GM19025 (cell line): ENCODE results near the gene UBR1.

Experiments
- ATAC-seq: cut with Tn5 transposase; IDR thresholded peaks from one replicate; pipeline ENCODE4 v1.9.1; 2021; ENCODE audit warnings: mild to moderate bottlenecking, low read depth, moderate library complexity; ENCODE audit not compliant: unreplicated experiment

Gene UBR1

DNA sequence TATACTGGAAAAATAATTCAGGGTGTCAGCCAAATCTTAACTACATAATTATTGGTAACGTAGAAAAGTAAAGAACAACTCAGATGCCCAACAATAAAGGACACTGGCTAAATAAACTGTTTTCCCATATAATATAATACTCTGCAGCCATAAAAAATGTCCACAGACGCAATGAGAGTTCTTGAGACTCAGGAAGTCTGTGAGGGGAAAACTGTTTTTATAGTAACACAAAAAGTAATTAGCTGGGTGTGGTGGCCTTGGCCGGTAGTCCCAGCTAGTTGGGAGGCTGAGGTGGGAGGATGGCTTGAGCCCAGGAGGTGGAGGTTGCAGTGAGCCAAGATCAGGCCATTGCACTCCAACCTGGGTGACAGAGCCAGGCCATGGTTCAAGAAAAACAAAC lies 5.5 kb upstream of the UBR1 start:
- ATAC-seq: no peak

DNA sequence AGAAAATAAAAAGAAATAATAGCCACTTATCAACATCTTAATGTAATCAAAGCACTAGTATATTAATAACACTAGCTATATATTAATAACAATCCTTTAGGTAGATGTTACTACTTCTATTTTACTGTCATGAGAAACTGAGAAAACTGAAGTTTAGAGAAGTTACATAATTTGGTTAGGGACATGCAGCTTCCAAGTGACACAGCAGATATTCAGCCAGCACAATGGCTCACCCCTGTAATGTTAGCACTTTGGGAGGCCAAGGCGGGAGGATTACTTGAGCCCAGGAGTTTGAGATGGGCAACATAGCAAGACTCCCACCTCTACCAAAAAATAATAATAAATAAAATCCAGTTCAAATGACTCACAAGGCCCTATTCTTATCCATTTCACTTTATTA lies 1.9 kb upstream of the UBR1 start:
- no peak for ATAC-seq

DNA sequence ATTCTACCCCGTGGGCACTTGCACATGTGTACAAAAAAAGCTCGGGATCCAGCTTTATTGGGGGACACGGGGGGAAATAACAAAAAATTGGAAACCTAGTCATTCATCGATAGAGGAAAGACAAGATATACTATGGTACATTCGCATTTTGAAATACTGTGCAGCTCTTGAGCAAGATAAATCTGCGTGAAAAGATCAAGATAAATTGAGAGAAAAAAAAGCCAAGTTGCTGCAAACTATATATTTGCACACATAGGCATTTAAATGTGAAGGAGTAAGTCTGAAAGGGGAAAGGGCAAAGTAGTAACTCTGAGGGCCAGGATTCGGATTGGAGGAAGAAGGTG lies 620 bp upstream of the UBR1 start:
- no peak for ATAC-seq

DNA sequence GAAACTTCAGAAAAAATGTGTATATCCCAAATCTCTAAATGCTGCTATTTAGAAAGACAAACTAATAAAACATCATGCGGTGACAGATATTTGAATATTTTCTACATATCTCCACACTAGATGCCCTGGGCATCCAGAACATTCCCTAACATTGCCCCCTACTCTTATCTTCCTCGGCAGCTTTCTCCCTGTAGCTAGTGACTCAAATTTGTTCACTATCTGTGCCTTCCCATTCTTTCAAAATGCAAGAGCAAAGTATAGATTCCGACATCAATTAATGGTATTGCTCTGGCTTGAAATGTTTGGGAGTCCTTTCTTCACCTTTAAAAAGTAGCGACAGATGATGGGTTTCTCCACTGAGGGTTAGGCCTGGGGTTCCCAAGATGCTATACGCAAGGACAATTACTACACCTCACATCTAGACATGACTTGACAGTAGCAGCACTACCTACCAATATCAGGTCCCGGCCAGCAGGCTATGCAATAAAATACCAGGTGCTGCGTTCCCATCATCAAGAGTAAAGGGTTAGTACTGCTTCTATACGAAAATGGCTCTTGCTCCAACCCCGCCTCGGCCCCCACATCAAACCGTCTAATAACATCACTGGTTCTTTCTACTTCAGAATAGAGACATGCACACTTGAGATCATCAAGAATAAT lies 631 bp downstream of the UBR1 start:
- ATAC-seq: peak; percentile 11

DNA sequence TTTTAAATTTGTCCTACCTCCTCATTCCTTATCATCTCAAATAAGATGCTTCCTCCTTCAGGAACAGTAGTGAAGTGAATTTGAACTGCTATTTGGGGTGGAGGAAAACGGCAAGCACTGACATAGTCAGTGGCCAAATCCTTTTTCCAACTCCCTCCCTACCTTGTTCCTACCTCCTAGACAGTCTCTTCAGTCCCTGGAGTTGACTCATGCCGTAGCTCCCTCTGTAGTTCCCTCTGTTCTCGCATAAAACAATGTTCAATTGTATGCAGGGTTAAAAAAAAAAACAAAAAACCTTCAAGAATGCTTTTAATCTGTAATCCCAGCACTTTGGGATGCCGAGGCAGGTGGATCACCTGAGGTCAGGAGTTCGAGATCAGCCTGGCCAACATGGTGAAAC lies 1.4 kb downstream of the UBR1 start:
- ATAC-seq: no peak

DNA sequence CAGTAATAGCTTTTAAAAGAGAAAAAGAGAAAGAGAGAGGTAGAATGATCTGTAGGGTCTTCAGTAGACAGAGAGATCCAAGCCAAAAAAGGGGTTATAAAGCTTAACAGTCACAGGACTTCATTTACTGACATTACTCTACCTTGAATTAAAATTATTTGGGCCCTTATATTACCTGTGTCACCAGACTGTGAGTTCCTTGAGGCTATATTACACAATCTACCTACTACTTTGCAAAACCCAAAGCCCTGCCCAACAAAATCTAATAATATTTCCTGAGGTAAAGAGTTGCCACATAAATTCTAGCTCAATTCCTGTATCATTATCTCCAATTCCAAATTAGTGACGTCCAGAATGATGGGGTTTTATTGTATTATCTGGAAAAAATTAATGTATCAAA lies 1.9 kb downstream of the UBR1 start:
- no peak for ATAC-seq

DNA sequence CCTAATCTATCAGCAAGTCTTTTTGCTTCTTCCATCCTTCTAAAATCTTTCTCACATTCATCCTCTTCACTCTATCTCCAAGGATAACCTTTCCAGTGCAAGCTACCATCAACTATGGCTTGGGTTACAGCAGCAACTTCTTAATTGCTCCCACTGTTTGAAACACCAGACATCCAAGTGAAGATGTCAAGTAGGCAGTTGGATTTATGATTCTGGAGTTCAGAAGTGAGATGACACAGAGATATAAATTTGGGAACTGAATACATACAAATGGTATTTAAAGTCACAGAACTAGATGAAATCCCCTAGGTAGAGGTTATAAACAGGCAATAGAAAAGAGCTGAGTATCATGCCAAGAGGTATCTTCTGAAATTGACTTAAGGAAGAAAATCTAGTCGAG lies 3.7 kb downstream of the UBR1 start:
- ATAC-seq: no peak

DNA sequence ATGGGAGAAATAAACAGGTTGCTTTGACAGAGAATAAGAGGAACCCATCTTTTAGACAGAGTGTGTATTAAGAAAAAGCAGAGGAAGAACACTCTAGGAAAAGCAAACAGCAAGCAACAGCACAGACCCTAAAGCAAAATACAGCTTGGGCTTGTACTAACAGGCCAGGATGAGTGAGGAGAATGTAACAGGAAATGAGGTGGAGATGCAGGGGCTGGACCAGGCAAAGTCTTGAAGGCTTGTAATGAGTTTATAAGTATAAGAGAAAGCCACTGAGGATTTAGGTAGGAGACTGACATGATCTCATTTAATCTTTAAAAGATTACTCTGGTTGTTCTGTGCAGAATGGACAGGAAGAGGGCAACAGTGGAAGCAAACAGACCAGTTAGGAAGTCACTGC lies 4.9 kb downstream of the UBR1 start:
- ATAC-seq: no peak

DNA sequence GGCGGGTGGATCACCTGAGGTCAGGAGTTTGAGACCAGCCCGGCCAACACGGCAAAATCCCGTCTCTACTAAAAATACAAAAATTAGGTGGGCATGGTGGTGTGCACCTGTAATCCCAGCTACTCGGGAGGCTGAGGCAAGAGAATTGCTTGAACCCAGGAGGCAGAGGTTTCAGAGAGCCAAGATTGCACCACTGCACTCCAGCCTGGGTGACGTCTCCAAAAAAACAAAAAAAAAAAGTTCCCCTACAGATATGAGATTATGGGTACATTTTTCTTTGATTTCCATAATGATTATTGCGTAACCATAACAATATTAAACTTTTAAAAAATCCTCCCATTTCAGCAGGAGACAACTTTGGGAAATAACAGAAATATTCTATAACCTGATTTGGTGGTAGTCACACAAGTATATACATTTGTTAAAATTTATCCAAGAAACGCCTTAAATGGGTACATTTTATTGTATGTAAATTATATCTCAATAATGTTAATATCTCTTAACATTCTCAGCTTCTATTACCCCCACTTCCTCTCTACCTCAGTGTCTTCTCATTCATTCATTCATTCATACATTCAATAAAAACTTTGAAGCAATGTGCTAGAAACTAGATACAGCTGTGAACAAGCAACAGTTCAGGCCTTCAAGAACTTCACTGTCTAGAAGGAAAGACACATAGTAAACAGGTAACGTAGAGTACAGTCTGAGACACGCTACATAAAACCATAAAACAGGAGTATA lies 6.6 kb downstream of the UBR1 start:
- no peak for ATAC-seq

DNA sequence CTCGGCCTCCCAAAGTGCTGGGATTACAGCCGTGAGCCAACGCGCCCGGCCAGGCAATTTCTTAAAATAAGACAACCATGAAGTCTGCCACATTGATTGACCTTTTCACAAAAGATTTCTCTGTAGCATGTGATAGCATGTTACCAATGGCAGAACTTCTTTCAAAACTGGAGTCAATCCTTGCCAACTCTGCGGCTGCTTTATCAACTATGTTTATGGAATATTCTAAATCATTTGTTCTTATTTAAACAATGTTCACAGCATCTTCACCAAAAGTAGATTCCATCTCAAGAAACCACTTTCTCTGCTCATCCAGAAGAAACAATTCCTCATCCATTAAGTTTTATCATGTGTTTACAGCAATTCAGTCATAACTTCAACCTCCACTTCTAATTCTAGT lies 9.4 kb downstream of the UBR1 start:
- ATAC-seq: no peak

DNA sequence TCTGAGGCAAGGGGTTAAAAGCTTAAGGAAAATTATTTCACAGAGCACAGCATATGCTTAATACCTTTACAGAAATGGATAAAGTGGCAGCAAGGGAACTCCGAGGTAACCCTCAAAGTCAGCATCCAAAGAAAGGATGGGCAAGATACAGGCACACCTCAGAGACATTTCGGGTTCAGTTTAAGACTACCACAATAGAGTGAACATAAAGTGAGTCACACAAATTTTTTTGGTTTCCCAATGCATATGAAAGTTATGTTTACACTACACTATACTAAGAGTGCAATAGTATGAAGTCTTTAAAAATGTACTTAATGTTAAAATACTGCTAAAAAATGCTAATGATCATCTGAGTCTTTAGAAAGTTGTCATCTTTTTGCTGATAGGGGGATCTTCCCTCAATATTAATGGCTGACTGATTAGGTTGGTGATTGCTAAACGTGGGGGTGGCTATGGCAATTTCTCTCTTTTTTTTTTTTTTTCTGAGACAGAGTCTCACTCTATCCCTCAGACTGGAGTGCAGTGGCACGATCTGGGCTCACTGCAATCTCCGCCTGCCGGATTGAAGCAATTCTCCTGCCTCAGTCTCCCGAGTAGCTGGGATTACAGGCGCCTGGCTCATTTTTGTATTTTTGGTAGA lies 10.0 kb downstream of the UBR1 start:
- ATAC-seq: no peak

DNA sequence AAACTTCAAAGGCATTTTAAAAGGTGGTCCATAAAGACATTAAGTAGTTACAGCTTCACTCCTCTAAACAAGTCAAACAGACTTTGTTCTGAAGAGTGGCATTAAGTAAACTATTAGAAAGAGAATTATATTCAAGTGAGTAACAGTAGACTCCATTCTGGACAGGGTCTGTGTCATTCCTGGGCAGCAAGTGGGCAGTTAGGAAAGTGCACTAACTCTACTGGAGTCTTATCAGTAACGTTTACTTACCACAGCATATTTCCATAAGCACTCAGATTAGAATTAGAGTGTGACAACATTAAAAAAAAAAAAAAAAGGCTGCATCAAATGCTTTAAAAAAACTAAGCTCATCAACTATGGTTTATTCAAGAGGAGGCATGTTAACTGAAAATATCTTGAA lies 10.6 kb downstream of the UBR1 start:
- ATAC-seq: no peak

DNA sequence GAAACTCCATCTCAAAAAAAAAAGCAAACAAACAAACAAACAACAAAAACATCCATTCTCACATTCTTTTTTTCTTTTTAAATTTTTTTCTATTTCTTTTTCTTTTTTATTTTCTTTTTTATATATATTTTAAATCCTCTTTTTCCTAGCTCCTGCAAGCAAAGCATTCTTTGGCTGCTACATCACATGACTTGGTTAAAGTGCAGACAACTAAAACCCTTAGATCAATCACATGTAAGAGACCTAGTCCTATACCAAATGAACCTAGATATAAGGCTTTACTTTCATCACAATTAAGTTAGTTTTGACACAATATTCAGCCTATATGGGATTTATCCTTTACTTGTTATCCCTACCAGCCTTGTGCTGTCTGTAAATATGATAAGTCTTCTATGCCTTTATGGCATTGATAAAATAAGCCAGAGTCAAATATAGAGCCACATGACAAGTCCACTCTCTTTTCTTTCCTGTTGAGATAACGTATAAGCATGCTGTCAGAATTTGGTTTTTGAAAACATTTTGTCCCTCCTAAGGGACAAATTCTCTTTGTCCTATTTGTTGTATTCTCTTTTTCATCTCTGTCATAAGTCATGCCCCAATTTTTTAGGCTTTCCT lies 11.3 kb downstream of the UBR1 start:
- no peak for ATAC-seq

DNA sequence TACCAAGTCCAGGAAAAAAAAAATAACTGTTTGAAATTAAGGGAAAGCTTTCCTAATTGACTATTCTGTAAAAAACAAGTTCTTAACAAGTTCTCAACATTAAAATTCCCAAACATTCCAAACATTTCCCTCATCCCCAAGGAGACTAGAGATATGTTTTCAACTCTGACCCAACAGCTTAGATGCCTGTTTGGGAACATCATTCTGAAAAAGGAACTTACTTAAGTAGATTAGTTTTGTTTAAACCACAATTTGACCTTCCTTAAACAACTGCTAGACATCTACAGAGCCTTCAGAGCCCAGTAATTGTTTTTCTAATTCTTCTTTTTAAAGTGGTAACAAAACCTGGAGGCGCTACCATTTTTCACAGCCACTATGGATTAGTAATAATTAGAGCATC lies 12.8 kb downstream of the UBR1 start:
- no peak for ATAC-seq

DNA sequence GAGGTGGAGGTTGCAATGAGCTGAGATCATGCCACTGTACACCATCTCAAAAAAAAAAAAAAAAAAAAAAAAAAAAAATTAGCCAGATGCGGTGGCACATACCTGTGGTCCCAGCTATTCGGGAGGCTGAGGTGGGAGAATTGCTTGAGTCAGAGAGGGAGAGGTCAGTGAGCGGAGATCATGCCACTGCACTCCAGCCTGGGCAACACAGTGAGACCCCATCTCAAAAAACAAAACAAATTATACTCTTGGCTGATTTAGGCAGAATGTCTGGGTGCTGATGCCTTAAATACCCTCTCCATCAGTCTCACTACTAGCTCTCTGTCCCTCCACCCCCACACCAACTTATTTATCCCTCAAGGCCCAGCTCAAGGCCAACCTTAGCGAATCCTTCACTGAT lies 14.0 kb downstream of the UBR1 start:
- ATAC-seq: no peak

DNA sequence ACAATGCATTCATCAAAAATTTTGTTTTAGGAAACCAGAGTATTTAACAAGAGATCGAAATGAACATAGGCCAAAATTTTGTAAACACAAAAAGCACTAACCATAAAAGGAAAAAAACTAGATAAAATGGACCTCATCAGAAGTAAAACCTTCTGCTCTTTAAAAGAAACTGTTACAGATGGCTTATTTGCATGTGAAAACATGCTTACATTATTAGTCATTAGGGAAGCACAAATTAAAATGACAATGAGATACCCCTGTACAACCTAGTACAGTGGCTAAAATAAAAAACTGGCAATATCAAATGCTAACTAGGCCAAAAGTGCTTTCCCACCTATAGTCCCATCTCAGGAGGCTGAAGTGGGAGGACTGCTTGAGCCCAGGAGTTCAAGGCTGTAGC lies 19.3 kb downstream of the UBR1 start:
- ATAC-seq: no peak

DNA sequence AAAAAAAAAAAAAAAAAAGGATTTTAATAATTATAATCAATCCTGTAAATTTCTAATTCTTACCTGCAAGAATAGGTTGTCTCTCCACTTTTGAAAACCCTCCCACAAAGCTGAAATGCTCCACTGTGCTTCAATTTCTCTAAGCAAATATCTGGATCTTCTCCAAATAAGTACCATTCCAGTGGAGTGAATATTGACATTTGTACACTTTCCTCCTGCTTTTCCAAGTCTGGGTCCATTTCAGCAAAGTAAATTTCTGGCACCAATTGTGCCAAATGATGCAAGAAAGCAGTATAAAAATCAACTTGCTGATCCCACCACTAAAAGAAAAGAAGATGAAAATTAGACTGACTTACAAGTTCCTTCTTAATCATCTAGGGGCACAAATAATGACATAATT lies 19.9 kb downstream of the UBR1 start:
- no peak for ATAC-seq

DNA sequence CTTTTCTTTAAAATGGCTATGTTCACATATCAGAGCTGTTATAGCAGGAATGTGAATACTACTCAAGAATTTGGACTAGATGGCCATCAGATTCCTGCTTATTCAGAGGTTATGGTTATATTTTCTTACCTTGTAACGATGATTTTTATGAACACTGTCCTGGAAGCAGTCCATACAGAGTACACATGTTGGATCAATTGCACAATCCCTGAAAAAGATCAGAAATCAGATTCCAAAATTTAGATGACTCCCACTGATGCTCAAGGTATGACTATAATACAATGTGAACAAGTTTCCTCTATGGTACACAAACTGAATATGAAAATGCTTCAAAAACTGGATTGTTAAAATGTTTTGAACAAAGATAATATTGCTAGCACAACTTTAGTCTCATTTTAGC lies 23.3 kb downstream of the UBR1 start:
- no peak for ATAC-seq

DNA sequence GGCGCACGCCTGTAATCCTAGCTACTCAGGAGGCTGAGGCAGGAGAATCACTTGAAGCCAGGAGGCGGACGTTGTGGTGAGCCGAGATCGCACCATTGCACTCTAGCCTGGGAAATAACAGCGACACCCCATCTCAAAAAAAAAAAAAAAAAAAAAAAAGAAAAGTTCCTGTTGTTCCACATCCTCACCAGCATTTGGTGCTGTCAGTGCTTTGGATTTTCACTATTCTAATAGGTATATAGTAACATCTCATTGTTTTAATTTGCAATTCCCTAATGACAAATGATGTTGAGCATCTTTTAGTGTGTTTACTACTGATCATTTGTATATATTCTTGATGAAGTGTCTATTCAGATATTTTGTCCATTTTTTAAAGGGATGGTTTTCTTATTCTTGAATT lies 24.6 kb downstream of the UBR1 start:
- ATAC-seq: no peak

DNA sequence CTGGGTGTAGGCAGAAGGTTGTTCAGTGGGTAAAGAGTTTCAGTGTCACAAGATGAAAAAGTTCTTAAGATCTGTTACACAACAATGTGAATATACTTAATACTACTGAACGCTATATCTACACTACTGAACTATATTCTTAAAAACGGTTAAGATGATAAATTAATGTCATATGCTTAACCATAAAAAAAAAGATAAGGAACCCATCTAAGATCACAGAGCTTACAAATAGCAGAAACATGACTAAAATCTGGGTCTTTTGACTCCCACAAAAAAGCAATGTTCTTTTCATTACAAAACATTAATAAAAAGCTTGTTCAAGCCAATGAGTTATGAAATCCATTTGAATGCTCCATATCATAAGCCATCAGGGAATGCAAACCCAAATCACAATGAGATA lies 34.4 kb downstream of the UBR1 start:
- ATAC-seq: no peak

DNA sequence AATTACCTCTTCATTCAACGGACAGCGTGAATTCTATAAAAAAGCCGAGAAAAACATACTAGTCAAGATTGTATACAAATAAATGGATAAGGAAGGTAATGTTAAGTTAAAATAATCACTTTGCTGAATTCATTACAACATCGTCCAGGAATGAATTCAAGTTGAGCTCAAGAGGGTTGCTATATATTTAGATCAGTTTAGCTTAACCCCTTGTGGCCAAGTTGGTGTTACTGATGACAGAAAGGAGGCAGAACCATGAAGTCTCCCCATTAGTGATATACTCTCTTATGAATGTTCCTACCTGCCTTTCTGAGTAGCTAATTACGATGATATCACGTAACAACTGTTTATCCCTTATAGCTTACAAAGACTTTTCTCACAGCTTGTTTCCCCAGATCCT lies 34.9 kb downstream of the UBR1 start:
- no peak for ATAC-seq

DNA sequence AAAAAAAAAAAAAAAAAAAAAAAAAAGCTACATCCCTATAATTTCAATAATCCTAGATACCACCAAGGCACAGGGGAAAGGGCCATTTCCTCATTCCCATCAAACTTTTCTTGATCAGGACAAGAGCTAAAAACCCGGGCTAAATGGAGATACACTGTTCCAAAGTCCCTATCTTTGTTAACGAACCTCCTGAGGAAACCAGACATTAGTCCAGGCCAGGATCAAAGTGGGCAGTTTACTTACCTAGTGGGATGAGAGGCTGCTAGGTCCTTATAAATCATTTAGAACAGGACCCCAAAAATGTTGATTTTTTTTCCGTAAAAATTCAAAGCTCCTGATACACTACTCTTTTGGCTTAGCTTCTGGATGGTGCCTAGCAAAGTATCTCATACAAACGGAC lies 35.6 kb downstream of the UBR1 start:
- ATAC-seq: no peak
